Germinal center (tissue), 1 donor: Measurements from ENCODE around the gene COL3A1.

ENCODE experiments used
- DNase-seq: peaks from one replicate; pipeline ENCODE4 v3.0.0; 2012; ENCODE audit warnings: mixed read lengths, low spot score

Gene COL3A1

DNA sequence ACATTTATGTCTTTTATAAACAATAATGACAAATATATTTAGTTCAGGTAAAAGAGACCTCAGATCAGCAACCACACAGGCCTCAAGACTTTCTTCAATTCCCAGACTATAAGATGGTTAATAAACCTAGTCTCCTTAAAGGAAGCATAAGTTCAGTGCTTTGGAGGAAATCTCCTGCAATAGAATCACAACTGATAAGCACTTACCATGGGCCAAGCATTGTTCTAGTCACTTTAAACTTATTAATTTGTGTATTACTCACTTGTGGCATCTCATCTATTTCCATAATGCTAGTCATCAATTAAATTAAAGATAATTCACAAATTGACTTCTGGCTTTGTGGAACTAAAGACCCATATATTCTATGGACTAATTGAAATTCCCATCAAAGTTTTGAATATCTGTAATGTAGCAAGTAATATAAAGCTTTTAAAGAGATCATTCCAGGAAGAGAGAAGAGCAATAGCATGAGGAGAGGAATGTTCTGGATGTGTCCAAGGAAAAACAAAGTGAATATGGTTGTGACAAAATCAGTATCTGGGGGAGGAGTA, 42.2 kb downstream of the COL3A1 start:
- DNase-seq: no peak

GRCh38 chr2:189018631-189019030, 44.5 kb downstream of the COL3A1 start:
- DNase-seq: no peak

DNA sequence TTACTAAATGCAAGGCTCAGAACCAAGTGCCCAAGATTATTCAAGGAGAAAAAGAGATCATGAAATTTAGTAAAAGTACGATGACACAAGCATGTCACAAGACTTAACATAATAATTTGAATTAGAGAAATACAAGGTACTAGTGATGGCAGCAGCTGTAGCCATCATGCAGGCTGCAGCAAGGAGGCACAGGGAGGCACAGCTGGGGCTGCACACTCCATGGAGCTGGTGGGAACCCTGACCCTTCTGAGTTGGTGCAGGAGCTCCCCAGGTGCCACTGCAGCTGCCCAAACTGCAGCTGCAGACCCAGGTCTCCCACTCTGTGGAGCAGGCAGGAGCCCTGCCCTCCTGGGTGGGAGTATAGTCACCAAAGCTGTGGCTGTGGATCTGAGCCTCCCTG, 46.0 kb downstream of the COL3A1 start:
- no peak for DNase-seq

GRCh38 chr2:189022053-189022481, 47.9 kb downstream of the COL3A1 start:
- DNase-seq: no peak

- DNase-seq: no peak
Measured at GRCh38 chr2:189022492-189022891, 48.3 kb downstream of the COL3A1 start.

- DNase-seq: no peak
Measured at GRCh38 chr2:189024901-189025618, 50.9 kb downstream of the COL3A1 start.

DNA sequence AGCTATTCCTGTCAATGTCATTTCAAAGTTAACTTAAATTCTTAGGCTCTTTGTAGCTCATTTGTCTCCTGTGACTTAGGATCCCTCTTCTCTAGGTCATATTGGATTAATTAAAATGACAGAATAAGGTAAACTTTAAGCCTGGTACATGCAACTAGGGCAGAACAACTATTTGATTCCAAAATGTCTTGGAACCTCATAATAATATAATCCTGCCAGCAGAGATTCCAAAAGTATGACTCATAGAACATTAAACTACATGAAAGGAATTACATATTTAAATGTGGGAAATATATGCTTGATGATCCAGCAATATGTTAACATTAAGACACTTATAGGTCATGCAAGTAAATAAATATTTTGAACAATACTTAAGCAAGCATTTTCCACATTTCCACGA, 63.3 kb downstream of the COL3A1 start:
- no peak for DNase-seq

- no peak for DNase-seq
Measured at GRCh38 chr2:189045836-189046235, 71.7 kb downstream of the COL3A1 start.

DNA sequence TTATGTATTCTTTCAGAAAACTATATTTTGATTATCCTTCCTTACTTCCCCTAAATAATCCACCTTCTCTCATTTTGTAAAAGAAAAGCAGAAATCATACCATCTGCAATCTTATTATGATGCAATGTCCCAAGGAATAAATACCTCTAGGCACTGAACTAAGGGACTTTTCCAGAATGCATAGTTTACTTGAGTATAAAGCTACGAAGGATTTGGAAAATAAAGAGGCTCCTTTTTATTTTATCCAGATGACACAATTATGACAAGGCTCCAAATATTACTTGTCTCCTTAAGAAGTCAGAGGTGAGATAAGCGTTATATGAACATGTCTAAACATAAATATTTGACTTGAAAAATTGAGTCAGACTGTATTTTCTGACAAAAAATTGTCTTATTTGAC, 72.1 kb downstream of the COL3A1 start:
- DNase-seq: no peak

GRCh38 chr2:189047171-189047888, 73.2 kb downstream of the COL3A1 start:
- DNase-seq: no peak

GRCh38 chr2:189048189-189048588, 74.0 kb downstream of the COL3A1 start:
- DNase-seq: no peak

DNA sequence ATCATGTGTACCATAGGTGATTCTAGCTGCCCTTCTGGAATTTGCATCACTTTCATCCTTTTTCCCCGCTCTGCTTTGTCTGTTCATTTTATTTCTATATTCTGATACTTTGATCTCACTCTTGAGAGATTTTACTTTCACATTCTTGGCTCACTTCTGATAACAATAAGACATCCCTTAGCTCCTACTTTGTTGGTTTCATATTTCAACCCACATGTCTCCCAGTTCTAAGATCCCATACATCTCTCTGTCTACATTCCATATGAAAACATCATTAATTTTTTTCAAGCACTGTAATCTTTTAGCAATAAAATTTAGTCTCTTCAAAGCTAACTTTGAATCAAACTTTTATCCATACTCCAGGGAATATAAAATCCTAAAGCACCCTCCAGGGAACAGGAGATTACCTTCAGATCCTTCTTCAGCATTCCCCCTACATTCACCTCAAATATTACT, 75.6 kb downstream of the COL3A1 start:
- no peak for DNase-seq

DNA sequence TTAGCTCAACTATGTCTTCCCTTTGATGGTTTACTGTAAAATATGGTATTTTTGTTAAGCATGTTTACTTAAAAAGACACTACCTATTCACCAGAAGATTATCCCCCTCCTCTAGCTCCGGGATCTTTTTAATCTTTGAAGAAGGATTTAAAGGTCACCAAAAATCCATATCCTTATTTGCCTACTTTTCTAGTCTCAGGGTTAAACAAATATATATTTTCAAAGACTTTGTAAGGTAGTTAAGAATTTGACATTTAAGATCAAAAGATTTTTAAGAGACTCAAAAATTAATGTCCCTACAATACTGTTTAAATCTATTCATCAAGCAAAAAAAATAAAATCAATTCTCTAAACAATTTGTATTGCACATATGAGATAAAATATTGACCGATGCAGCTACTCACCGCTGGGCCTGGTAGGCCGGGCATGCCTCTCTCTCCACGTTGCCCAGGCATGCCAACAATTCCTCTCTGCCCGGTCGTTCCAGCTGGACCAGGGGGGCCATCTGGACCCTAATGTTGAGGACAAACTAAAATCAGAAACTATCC, 76.1 kb downstream of the COL3A1 start:
- DNase-seq: no peak

- no peak for DNase-seq
Measured at GRCh38 chr2:189056200-189057106, 82.3 kb downstream of the COL3A1 start.

GRCh38 chr2:189057316-189057715, 83.1 kb downstream of the COL3A1 start:
- no peak for DNase-seq

GRCh38 chr2:189060096-189060642, 86.0 kb downstream of the COL3A1 start:
- no peak for DNase-seq
